Measurements from ENCODE around the gene IKZF1.

DNA sequence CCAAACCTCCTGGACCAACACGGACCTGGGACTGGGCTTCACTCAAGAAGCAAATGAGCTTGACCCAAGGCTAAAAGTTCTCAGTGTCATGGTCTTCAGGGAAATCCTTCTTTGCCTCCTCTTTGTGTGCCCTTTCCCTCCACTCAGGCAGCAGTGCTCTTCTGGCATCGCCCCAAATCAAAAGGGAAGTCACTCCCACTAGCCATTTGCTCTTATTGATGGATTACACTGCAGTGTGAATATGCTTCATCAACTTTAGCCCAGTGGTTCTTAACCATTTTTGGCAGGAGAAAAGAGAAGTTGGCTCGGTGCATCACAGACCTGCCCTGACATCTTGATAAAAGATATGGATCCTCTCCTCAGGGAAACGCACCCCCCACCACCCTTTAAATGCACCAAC lies 19.2 kb upstream of the IKZF1 start:
- TF ChIP-seq ZNF530 (CRISPR knock-in tag; IDR thresholded peaks at IDR 0.05; ENCODE audit: low read depth) (no peak), RBM22 (optimal IDR thresholded peaks at IDR 0.05; ENCODE audit: low read length) (no peak), PRPF4 (IDR thresholded peaks at IDR 0.05; ENCODE audit: low read depth, low read length, poor library complexity, severe bottlenecking) (no peak), ERF (CRISPR knock-in tag; IDR thresholded peaks at IDR 0.05) (no peak), ZKSCAN1 (IDR thresholded peaks at IDR 0.05; ENCODE audit: low read length) (no peak), TAF1 (CRISPR knock-in tag; IDR thresholded peaks at IDR 0.05) (no peak), ZNF264 (CRISPR knock-in tag; IDR thresholded peaks at IDR 0.05) (no peak), SIN3B (IDR thresholded peaks at IDR 0.05; ENCODE audit: low read length) (no peak), POLR2A (IDR thresholded peaks at IDR 0.05; ENCODE audit: insufficient read depth in 1 of 2, low read depth in 2 of 2, low read length in 2 of 2) (no peak), SOX6 (IDR thresholded peaks at IDR 0.05) (no peak), SOX6 (CRISPR knock-in tag; IDR thresholded peaks at IDR 0.05) (no peak), CHCHD3 (CRISPR knock-in tag; IDR thresholded peaks at IDR 0.05) (no peak)
- TF ChIP-seq, protein P1, sequence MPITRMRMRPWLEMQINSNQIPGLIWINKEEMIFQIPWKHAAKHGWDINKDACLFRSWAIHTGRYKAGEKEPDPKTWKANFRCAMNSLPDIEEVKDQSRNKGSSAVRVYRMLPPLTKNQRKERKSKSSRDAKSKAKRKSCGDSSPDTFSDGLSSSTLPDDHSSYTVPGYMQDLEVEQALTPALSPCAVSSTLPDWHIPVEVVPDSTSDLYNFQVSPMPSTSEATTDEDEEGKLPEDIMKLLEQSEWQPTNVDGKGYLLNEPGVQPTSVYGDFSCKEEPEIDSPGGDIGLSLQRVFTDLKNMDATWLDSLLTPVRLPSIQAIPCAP (CRISPR knock-in tag; IDR thresholded peaks at IDR 0.05; ENCODE audit: low read depth): no peak
- TF ChIP-seq, protein P2, sequence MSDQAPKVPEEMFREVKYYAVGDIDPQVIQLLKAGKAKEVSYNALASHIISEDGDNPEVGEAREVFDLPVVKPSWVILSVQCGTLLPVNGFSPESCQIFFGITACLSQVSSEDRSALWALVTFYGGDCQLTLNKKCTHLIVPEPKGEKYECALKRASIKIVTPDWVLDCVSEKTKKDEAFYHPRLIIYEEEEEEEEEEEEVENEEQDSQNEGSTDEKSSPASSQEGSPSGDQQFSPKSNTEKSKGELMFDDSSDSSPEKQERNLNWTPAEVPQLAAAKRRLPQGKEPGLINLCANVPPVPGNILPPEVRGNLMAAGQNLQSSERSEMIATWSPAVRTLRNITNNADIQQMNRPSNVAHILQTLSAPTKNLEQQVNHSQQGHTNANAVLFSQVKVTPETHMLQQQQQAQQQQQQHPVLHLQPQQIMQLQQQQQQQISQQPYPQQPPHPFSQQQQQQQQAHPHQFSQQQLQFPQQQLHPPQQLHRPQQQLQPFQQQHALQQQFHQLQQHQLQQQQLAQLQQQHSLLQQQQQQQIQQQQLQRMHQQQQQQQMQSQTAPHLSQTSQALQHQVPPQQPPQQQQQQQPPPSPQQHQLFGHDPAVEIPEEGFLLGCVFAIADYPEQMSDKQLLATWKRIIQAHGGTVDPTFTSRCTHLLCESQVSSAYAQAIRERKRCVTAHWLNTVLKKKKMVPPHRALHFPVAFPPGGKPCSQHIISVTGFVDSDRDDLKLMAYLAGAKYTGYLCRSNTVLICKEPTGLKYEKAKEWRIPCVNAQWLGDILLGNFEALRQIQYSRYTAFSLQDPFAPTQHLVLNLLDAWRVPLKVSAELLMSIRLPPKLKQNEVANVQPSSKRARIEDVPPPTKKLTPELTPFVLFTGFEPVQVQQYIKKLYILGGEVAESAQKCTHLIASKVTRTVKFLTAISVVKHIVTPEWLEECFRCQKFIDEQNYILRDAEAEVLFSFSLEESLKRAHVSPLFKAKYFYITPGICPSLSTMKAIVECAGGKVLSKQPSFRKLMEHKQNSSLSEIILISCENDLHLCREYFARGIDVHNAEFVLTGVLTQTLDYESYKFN (CRISPR knock-in tag; conservative IDR thresholded peaks at IDR 0.05): no peak
- TF ChIP-seq, protein P3, sequence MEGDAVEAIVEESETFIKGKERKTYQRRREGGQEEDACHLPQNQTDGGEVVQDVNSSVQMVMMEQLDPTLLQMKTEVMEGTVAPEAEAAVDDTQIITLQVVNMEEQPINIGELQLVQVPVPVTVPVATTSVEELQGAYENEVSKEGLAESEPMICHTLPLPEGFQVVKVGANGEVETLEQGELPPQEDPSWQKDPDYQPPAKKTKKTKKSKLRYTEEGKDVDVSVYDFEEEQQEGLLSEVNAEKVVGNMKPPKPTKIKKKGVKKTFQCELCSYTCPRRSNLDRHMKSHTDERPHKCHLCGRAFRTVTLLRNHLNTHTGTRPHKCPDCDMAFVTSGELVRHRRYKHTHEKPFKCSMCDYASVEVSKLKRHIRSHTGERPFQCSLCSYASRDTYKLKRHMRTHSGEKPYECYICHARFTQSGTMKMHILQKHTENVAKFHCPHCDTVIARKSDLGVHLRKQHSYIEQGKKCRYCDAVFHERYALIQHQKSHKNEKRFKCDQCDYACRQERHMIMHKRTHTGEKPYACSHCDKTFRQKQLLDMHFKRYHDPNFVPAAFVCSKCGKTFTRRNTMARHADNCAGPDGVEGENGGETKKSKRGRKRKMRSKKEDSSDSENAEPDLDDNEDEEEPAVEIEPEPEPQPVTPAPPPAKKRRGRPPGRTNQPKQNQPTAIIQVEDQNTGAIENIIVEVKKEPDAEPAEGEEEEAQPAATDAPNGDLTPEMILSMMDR (CRISPR knock-in tag; IDR thresholded peaks at IDR 0.05): no peak
